Activated naive CD8-positive, alpha-beta T cell (primary cell): ENCODE measurements around the gene RAB13.
A peak's percentile ranks its signal among the peaks of the same experiment; 100 is the strongest.
"Not testable (repeated sequence)": the region's sequence is repeated elsewhere in the genome, so short reads cannot be mapped to it uniquely, and the experiment has no call there.

Experiments
- H3K27ac Mint-ChIP-seq: one replicate; pipeline ENCODE4 v1.8.0; 2021; ENCODE audit warnings: mixed read lengths
- H3K27me3 Mint-ChIP-seq: one replicate; pipeline ENCODE4 v1.8.0; 2021; ENCODE audit warnings: mixed read lengths
- H3K36me3 Mint-ChIP-seq: one replicate; pipeline ENCODE4 v1.8.0; 2021; ENCODE audit warnings: mixed read lengths
- H3K4me1 Mint-ChIP-seq: one replicate; pipeline ENCODE4 v1.8.0; 2021; ENCODE audit warnings: low read depth, mixed read lengths
- H3K4me3 Mint-ChIP-seq: one replicate; pipeline ENCODE4 v1.8.0; 2021; ENCODE audit warnings: mild to moderate bottlenecking, mixed read lengths
- H3K9me3 Mint-ChIP-seq: one replicate; pipeline ENCODE4 v1.8.0; 2021; ENCODE audit warnings: low read depth, mixed read lengths

The RAB13 gene

GRCh38 chr1:153987621-153988020, 1.5 kb upstream of the RAB13 start:
- peaks cover 51% of the 10 kb centered on the region for H3K4me1 Mint-ChIP-seq
- H3K27ac Mint-ChIP-seq: no peak overlapping the region
- no peaks in the 10 kb centered on the region for H3K27me3 Mint-ChIP-seq
- H3K9me3 Mint-ChIP-seq: no peaks in the 10 kb centered on the region
- peaks cover 12% of the 10 kb centered on the region for H3K36me3 Mint-ChIP-seq
- no peak overlapping the region for H3K4me3 Mint-ChIP-seq

GRCh38 chr1:153985341-153985912, 712 bp downstream of the RAB13 start:
- Mint-ChIP-seq H3K27me3 (no peaks in the 10 kb centered on the region), H3K4me3 (peak overlapping the region; percentile 96), H3K4me1 (peaks cover 36% of the 10 kb centered on the region), H3K36me3 (no peaks in the 10 kb centered on the region), H3K9me3 (no peaks in the 10 kb centered on the region), H3K27ac (peak overlapping the region; percentile 99)

GRCh38 chr1:153984123-153984894, 1.8 kb downstream of the RAB13 start:
- H3K27ac Mint-ChIP-seq: peak overlapping the region; percentile 58
- H3K9me3 Mint-ChIP-seq: no peaks in the 10 kb centered on the region
- no peaks in the 10 kb centered on the region for H3K36me3 Mint-ChIP-seq
- H3K27me3 Mint-ChIP-seq: no peaks in the 10 kb centered on the region
- H3K4me1 Mint-ChIP-seq: peaks cover 30% of the 10 kb centered on the region
- H3K4me3 Mint-ChIP-seq: peak overlapping the region; percentile 8

GRCh38 chr1:153981735-153982134, 4.4 kb downstream of the RAB13 start:
- not testable (repeated sequence) for H3K36me3 Mint-ChIP-seq, H3K27me3 Mint-ChIP-seq, H3K9me3 Mint-ChIP-seq, H3K27ac Mint-ChIP-seq, H3K4me3 Mint-ChIP-seq
- peaks cover 39% of the 10 kb centered on the region for H3K4me1 Mint-ChIP-seq

GRCh38 chr1:153979091-153979490, 7.0 kb downstream of the RAB13 start:
- peak overlapping the region; percentile 96 for H3K27ac Mint-ChIP-seq
- H3K36me3 Mint-ChIP-seq, H3K9me3 Mint-ChIP-seq, H3K27me3 Mint-ChIP-seq: not testable (repeated sequence)
- peak overlapping the region; percentile 97 for H3K4me3 Mint-ChIP-seq
- H3K4me1 Mint-ChIP-seq: peaks cover 33% of the 10 kb centered on the region

GRCh38 chr1:153978274-153978909, 7.7 kb downstream of the RAB13 start:
- Mint-ChIP-seq H3K27ac (peak overlapping the region; percentile 96), H3K27me3 (no peaks in the 10 kb centered on the region), H3K4me3 (peak overlapping the region; percentile 97), H3K36me3 (peaks cover 5% of the 10 kb centered on the region), H3K4me1 (peaks cover 34% of the 10 kb centered on the region), H3K9me3 (no peaks in the 10 kb centered on the region)

GRCh38 chr1:153977250-153978240, 8.6 kb downstream of the RAB13 start, which contains the start of gene JTB:
JTB (minus strand) TSS chr1:153977674; CDS start chr1:153977252, 422 bp downstream.
- H3K9me3 Mint-ChIP-seq: no peaks in the 10 kb centered on the region
- peak within 1 kb of the TSS; percentile 98 for H3K27ac Mint-ChIP-seq
- peak within 1 kb of the TSS; percentile 97 for H3K4me3 Mint-ChIP-seq
- H3K36me3 Mint-ChIP-seq: peaks cover 5% of the 10 kb centered on the region
- no peaks in the 10 kb centered on the region for H3K27me3 Mint-ChIP-seq
- peaks cover 38% of the 10 kb centered on the region for H3K4me1 Mint-ChIP-seq

GRCh38 chr1:153976819-153977249, 9.3 kb downstream of the RAB13 start:
- Mint-ChIP-seq H3K4me3 (peak overlapping the region; percentile 97), H3K27me3 (no peaks in the 10 kb centered on the region), H3K9me3 (no peaks in the 10 kb centered on the region), H3K36me3 (peaks cover 5% of the 10 kb centered on the region), H3K4me1 (peaks cover 44% of the 10 kb centered on the region), H3K27ac (peak overlapping the region; percentile 98)

- no peaks in the 10 kb centered on the region for H3K9me3 Mint-ChIP-seq
- no peaks in the 10 kb centered on the region for H3K27me3 Mint-ChIP-seq
- H3K27ac Mint-ChIP-seq: peak overlapping the region; percentile 71
- peaks cover 5% of the 10 kb centered on the region for H3K36me3 Mint-ChIP-seq
- peaks cover 44% of the 10 kb centered on the region for H3K4me1 Mint-ChIP-seq
- no peak overlapping the region for H3K4me3 Mint-ChIP-seq
These were observed 12.6 kb downstream of the RAB13 start for GRCh38 chr1:153973525-153973924.

GRCh38 chr1:153973071-153973470, 13.1 kb downstream of the RAB13 start:
- no peak overlapping the region for H3K4me3 Mint-ChIP-seq
- peaks cover 5% of the 10 kb centered on the region for H3K36me3 Mint-ChIP-seq
- H3K27ac Mint-ChIP-seq: peak overlapping the region; percentile 58
- no peaks in the 10 kb centered on the region for H3K9me3 Mint-ChIP-seq
- no peaks in the 10 kb centered on the region for H3K27me3 Mint-ChIP-seq
- peaks cover 39% of the 10 kb centered on the region for H3K4me1 Mint-ChIP-seq

GRCh38 chr1:153970346-153970745, 15.8 kb downstream of the RAB13 start:
- Mint-ChIP-seq H3K27ac (no peak overlapping the region), H3K9me3 (no peaks in the 10 kb centered on the region), H3K4me1 (peaks cover 47% of the 10 kb centered on the region), H3K4me3 (no peak overlapping the region), H3K27me3 (no peaks in the 10 kb centered on the region), H3K36me3 (no peaks in the 10 kb centered on the region)

- peaks cover 44% of the 10 kb centered on the region for H3K4me1 Mint-ChIP-seq
These were observed 17.2 kb downstream of the RAB13 start for GRCh38 chr1:153968972-153969371.

GRCh38 chr1:153968408-153968807, 17.7 kb downstream of the RAB13 start:
- no peaks in the 10 kb centered on the region for H3K9me3 Mint-ChIP-seq
- H3K4me3 Mint-ChIP-seq: no peak overlapping the region
- H3K27me3 Mint-ChIP-seq: no peaks in the 10 kb centered on the region
- H3K27ac Mint-ChIP-seq: peak overlapping the region; percentile 91
- H3K4me1 Mint-ChIP-seq: peaks cover 48% of the 10 kb centered on the region
- H3K36me3 Mint-ChIP-seq: no peaks in the 10 kb centered on the region

More at GRCh38 chr1:153968972-153969371, 17.2 kb downstream of the RAB13 start:
- Mint-ChIP-seq H3K27me3 (no peaks in the 10 kb centered on the region), H3K4me3 (peak overlapping the region; percentile 10), H3K27ac (peak overlapping the region; percentile 68), H3K36me3 (no peaks in the 10 kb centered on the region), H3K9me3 (no peaks in the 10 kb centered on the region)

- peak overlapping the region; percentile 90 for H3K4me3 Mint-ChIP-seq
- H3K36me3 Mint-ChIP-seq: no peaks in the 10 kb centered on the region
- peak overlapping the region; percentile 91 for H3K27ac Mint-ChIP-seq
- no peaks in the 10 kb centered on the region for H3K27me3 Mint-ChIP-seq
- no peaks in the 10 kb centered on the region for H3K9me3 Mint-ChIP-seq
- H3K4me1 Mint-ChIP-seq: peaks cover 45% of the 10 kb centered on the region
These were observed 18.2 kb downstream of the RAB13 start for GRCh38 chr1:153968000-153968363.
